ENCODE data around the gene BLTP3B. TPM values are rescaled to one million over a fixed set of nuclear protein-coding genes. Genes with fewer than 3 reads are reported as not detected.

BLTP3B gene
- total RNA-seq, 1 experiment from 2014 or later = 31.8 TPM

- H3K9me3 ChIP-seq (ENCODE audit: low read depth, low read length, poor library complexity, severe bottlenecking) = no peaks in the 10 kb centered on the region
- intact Hi-C loops (cut with micrococcal nuclease; ENCODE audit: unreplicated experiment) = no loop called here
- H3K36me3 ChIP-seq (ENCODE audit: insufficient read depth, low read length, poor library complexity, severe bottlenecking) = no peaks in the 10 kb centered on the region
- H3K4me3 ChIP-seq (ENCODE audit: low read depth, low read length, poor library complexity, severe bottlenecking) = no peak overlapping the region
- POLR2A ChIA-PET (ENCODE audit: low non-redundant PET) = no interaction called here
- no TSS peak for BruUV-seq (replicated peaks)
- no peak for TF ChIP-seq EZH2 (IDR thresholded peaks at IDR 0.05; ENCODE audit: borderline replicate concordance, low read depth, low read length, poor library complexity, severe bottlenecking)
- TF ChIP-seq CTCF (conservative IDR thresholded peaks at IDR 0.05; ENCODE audit: low read depth, low read length) = no peak
- no peaks in the 10 kb centered on the region for H3K4me1 ChIP-seq (ENCODE audit: insufficient read depth, low read length, poor library complexity, severe bottlenecking)
- no peaks in the 10 kb centered on the region for H3K27me3 ChIP-seq (replicated peaks; ENCODE audit: insufficient read depth, low read depth, low read length, poor library complexity)
- DNase-seq (ENCODE audit: low spot score) = no peak
- CTCF ChIA-PET = no interaction called here
- no peak overlapping the region for H3K27ac ChIP-seq (ENCODE audit: low read depth, low read length, poor library complexity, severe bottlenecking)
Measured at GRCh38 chr12:100101000-100101399, 41.7 kb downstream of the BLTP3B start.

Small RNA genes within 50 kb of the gene (microRNA-seq; reads per million reads assigned to microRNA genes)
- gene MIR1827 = not detected

Other genes with a start within 250 kb of the BLTP3B start
- gene ANKS1B, start 157.9 kb downstream of the BLTP3B start, total RNA-seq (2021) = 0.99 and 1.1 TPM in 2 replicates
- gene ACTR6, start 57.9 kb upstream of the BLTP3B start, total RNA-seq (2021) = 36.0 and 39.7 TPM in 2 replicates
- 2.0 and 3.2 TPM in 2 replicates for gene DEPDC4, start 124.2 kb upstream of the BLTP3B start, total RNA-seq (2021)
- gene SCYL2, start 124.3 kb upstream of the BLTP3B start, total RNA-seq (2021) = 51.8 and 61.3 TPM in 2 replicates
- not detected in 2 replicates for gene SLC17A8, start 214.2 kb upstream of the BLTP3B start, total RNA-seq (2021)